Ovary (tissue), 3 donors: ENCODE results near the gene SERPINB8.
"Not testable (repeated sequence)": the region's sequence is repeated elsewhere in the genome, so short reads cannot be mapped to it uniquely, and the experiment has no call there.

Experiments
- EP300 ChIP-seq: sonication (generic); formaldehyde crosslinking; IDR thresholded peaks from one replicate; pipeline ENCODE4 v1.6.1; 2017; ENCODE audit warnings: antibody characterized with exemption
- POLR2A ChIP-seq: fragments of 450-650 bp; IDR thresholded peaks from one replicate; pipeline ENCODE4 v1.6.1; 2017; ENCODE audit warnings: antibody characterized with exemption, mild to moderate bottlenecking, moderate library complexity
- TF ChIP-seq, protein P1 (sequence below), 3 donors: fragments of 450-650 bp in 2 of 3; fragments of 200-600 bp in 1 of 3; IDR thresholded peaks; one replicate each; pipeline versions ENCODE4 v1.5.1 to v1.8.0; 2016 to 2022; ENCODE audit warnings: antibody characterized with exemption in 3 of 3, mild to moderate bottlenecking in 1 of 3
- donor health status: DM: no; HTN: no; CAD: no.

DNA sequence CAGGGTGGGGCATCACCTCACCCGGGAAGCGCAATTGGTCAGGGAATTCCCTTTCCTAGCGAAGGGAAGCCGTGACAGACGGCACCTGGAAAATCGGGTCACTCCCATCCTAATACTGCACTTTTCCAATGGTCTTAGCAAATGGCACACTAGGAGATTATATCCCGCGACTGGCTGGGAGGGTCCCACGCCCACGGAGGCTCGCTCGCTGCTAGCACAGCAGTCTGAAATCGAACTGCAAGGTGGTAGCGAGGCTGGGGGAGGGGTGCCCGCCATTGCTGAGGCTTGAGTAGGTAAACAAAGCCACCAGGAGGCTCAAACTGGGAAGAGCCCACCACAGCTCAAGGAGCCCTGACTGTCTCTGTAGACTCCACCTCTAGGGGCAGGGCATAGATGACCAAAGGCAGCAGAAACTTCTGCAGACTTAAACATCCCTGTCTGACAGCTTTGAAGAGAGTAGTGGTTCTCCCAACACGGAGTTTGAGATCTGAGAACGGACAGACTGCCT is 29.3 kb upstream of the SERPINB8 start:
- TF ChIP-seq POLR2A, EP300: not testable (repeated sequence)
- TF ChIP-seq, protein P1, sequence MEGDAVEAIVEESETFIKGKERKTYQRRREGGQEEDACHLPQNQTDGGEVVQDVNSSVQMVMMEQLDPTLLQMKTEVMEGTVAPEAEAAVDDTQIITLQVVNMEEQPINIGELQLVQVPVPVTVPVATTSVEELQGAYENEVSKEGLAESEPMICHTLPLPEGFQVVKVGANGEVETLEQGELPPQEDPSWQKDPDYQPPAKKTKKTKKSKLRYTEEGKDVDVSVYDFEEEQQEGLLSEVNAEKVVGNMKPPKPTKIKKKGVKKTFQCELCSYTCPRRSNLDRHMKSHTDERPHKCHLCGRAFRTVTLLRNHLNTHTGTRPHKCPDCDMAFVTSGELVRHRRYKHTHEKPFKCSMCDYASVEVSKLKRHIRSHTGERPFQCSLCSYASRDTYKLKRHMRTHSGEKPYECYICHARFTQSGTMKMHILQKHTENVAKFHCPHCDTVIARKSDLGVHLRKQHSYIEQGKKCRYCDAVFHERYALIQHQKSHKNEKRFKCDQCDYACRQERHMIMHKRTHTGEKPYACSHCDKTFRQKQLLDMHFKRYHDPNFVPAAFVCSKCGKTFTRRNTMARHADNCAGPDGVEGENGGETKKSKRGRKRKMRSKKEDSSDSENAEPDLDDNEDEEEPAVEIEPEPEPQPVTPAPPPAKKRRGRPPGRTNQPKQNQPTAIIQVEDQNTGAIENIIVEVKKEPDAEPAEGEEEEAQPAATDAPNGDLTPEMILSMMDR (IDR thresholded peaks at IDR 0.05) = not testable (repeated sequence)
